Measurements from ENCODE around the gene CLDN20. TPM values are rescaled to one million over a fixed set of nuclear protein-coding genes. Genes with fewer than 3 reads are reported as not detected.
"Not testable (repeated sequence)": the region's sequence is repeated elsewhere in the genome, so short reads cannot be mapped to it uniquely, and the experiment has no call there.

Gene CLDN20, protein sequence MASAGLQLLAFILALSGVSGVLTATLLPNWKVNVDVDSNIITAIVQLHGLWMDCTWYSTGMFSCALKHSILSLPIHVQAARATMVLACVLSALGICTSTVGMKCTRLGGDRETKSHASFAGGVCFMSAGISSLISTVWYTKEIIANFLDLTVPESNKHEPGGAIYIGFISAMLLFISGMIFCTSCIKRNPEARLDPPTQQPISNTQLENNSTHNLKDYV
- not detected in 2 replicates for total RNA-seq (ENCODE audit: low replicate concordance)

GRCh38 chr6:155263373-155264063 lies at the start of gene CLDN20:
Gene CLDN20 (plus strand): TSS chr6:155264013. CDS start chr6:155275720, 11,707 bp downstream.
- no peak for TF ChIP-seq CTCF (IDR thresholded peaks at IDR 0.05; ENCODE audit: insufficient read depth, low read length)
- no peak for DNase-seq (ENCODE audit: low read depth)
- no peak within 1 kb of the TSS for H3K4me3 ChIP-seq (ENCODE audit: low read depth, low read length)

- no peak overlapping the region for H3K4me3 ChIP-seq (ENCODE audit: low read depth, low read length)
- TF ChIP-seq CTCF (IDR thresholded peaks at IDR 0.05; ENCODE audit: insufficient read depth, low read length) = no peak
- no peak for DNase-seq (ENCODE audit: low read depth)
Measured at GRCh38 chr6:155215906-155216305, 47.9 kb upstream of the CLDN20 start.

DNA sequence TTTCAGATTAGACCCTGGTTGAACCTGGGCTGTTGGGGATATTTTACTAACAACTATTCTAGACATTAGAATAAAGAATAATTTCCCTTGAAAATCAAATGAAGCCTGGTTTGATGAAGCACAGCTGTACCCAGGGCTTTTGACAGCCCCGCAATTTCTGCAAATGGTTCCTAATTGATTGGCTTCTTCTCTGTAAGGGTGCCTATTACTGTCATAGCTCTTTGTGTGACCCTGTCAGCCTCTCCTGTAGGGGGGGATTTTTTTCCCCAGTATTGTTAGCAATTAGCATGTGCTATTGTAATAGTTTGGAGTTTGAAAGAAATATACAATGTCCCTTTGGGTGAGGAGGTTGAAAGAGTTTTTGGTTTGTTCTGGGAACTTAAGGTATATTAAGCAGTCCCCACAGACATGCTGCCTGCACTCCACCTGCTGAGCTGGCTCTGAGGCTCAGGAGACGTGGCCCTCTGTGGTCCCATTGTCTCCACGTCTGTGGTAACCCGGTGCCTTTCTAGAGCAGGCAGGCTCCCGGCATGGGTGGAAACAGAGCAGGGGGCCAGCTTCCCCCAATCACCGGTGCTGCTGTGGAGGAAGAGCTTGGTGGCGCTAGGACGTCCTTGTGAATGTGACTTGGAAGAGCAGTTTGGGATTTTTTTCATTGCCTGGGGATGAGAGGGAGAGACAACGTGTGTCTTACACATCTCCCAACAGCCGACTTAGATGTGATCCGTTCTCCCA lies 47.3 kb upstream of the CLDN20 start:
- no peak for TF ChIP-seq CTCF (IDR thresholded peaks at IDR 0.05; ENCODE audit: insufficient read depth, low read length)
- no peak overlapping the region for H3K4me3 ChIP-seq (ENCODE audit: low read depth, low read length)
- no peak for DNase-seq (ENCODE audit: low read depth)

GRCh38 chr6:155218711-155219110 lies 45.1 kb upstream of the CLDN20 start:
- H3K4me3 ChIP-seq (ENCODE audit: low read depth, low read length); DNase-seq (ENCODE audit: low read depth): not testable (repeated sequence)

- no peak overlapping the region for H3K4me3 ChIP-seq (ENCODE audit: low read depth, low read length)
- no peak for TF ChIP-seq CTCF (IDR thresholded peaks at IDR 0.05; ENCODE audit: insufficient read depth, low read length)
Measured at GRCh38 chr6:155219299-155219698, 44.5 kb upstream of the CLDN20 start.

GRCh38 chr6:155219858-155220301 lies 43.9 kb upstream of the CLDN20 start:
- DNase-seq (ENCODE audit: low read depth) = no peak
- TF ChIP-seq CTCF (IDR thresholded peaks at IDR 0.05; ENCODE audit: insufficient read depth, low read length) = no peak

More at GRCh38 chr6:155219299-155219698, 44.5 kb upstream of the CLDN20 start:
- DNase-seq (ENCODE audit: low read depth) = no peak

GRCh38 chr6:155221086-155221485 lies 42.7 kb upstream of the CLDN20 start:
- no peak for TF ChIP-seq CTCF (IDR thresholded peaks at IDR 0.05; ENCODE audit: insufficient read depth, low read length)

More at GRCh38 chr6:155219858-155220301, 43.9 kb upstream of the CLDN20 start:
- no peak overlapping the region for H3K4me3 ChIP-seq (ENCODE audit: low read depth, low read length)

More at GRCh38 chr6:155221086-155221485, 42.7 kb upstream of the CLDN20 start:
- no peak overlapping the region for H3K4me3 ChIP-seq (ENCODE audit: low read depth, low read length)
- DNase-seq (ENCODE audit: low read depth) = no peak

All from fibroblast of the aortic adventitia (primary cell).